Panc1 (cell line): ENCODE results near the gene PCCA. TPM values are rescaled to one million over a fixed set of nuclear protein-coding genes. Genes with fewer than 3 reads are reported as not detected.
"Not testable (repeated sequence)": the region's sequence is repeated elsewhere in the genome, so short reads cannot be mapped to it uniquely, and the experiment has no call there.

Experiments used
- ATAC-seq: fragments of 200-7000 bp; cut with Tn5 transposase; 2 replicates; pipeline ENCODE4 v1.9.1; 2020; ENCODE audit warnings: mild to moderate bottlenecking, moderate library complexity
- BruUV-seq: library from RNA; stranded (reverse); fragments of 400-500 nt; replicated peaks from 2 replicates; lab custom pipeline; 2021; lab: Mats Ljungman, UMichigan
- CTCF ChIA-PET: fragments of 300-600 bp; sonication (Branson Sonifier 250); formaldehyde crosslinking; loops from one replicate; lab custom pipeline; 2022; ENCODE audit warnings: antibody characterized with exemption; lab: Charles Lee
- POLR2A ChIA-PET: fragments of 300-600 bp; sonication (Branson Sonifier 250); formaldehyde crosslinking; loops from one replicate; lab custom pipeline; 2022; ENCODE audit warnings: antibody characterized with exemption; lab: Charles Lee
- DNase-seq: peaks from one replicate; pipeline ENCODE4 v3.0.0-alpha.2; 2010; ENCODE audit warnings: low read depth, low spot score
- H3K27ac ChIP-seq: 2 replicates; pipeline ENCODE4 v1.5.1; 2011; ENCODE audit warnings: mild to moderate bottlenecking, low read length, inconsistent platforms
- H3K27me3 ChIP-seq: fragments of 200-500 bp; sonication (Bioruptor generic); 2 replicates; pipeline ENCODE4 v1.6.0; 2014; ENCODE audit warnings: low read length, inconsistent platforms; ENCODE audit not compliant: control insufficient read depth, insufficient read depth
- H3K36me3 ChIP-seq: fragments of 200-500 bp; sonication (Bioruptor generic); 2 replicates; pipeline ENCODE4 v1.5.1; 2014; ENCODE audit warnings: inconsistent platforms, mild to moderate bottlenecking, low read length, moderate library complexity; ENCODE audit not compliant: control insufficient read depth, insufficient read depth
- H3K4me1 ChIP-seq: 2 replicates; pipeline ENCODE4 v1.5.1; 2011; ENCODE audit warnings: inconsistent platforms, mild to moderate bottlenecking, low read length, moderate library complexity; ENCODE audit not compliant: control insufficient read depth, insufficient read depth
- H3K4me3 ChIP-seq, 2 experiments: 2 replicates each; pipeline ENCODE4 v1.5.1; 2011 to 2012; ENCODE audit warnings: low read depth in 2 of 2, low read length in 2 of 2, mild to moderate bottlenecking in 2 of 2, inconsistent platforms in 1 of 2, moderate library complexity in 1 of 2
- H3K9me3 ChIP-seq: fragments of 200-500 bp; sonication (Bioruptor generic); 2 replicates; pipeline ENCODE4 v1.5.1; 2014; ENCODE audit warnings: low read depth, mild to moderate bottlenecking, inconsistent platforms, low read length, moderate library complexity; ENCODE audit not compliant: control insufficient read depth, insufficient read depth
- CTCF ChIP-seq: fragments of 450-650 bp; IDR thresholded peaks from 2 replicates; pipeline ENCODE4 v1.5.1; 2017; ENCODE audit warnings: mild to moderate bottlenecking
- POLR2AphosphoS5 ChIP-seq: IDR thresholded peaks from 2 replicates; pipeline ENCODE4 v1.6.1; 2012; ENCODE audit warnings: mild to moderate bottlenecking, low read depth, low read length, moderate library complexity
- REST ChIP-seq, 2 experiments: IDR thresholded peaks; 2 replicates each; pipeline ENCODE4 v1.6.1; 2011 to 2012; ENCODE audit warnings: low read depth in 2 of 2, control low read depth in 1 of 2, low read length in 1 of 2, mild to moderate bottlenecking in 1 of 2, moderate library complexity in 1 of 2; ENCODE audit not compliant: insufficient read depth in 1 of 2
- SIN3A ChIP-seq: IDR thresholded peaks from 2 replicates; pipeline ENCODE4 v1.6.1; 2012; ENCODE audit warnings: low read depth, mild to moderate bottlenecking, low read length, moderate library complexity, borderline replicate concordance; ENCODE audit not compliant: insufficient read depth
- TCF7L2 ChIP-seq: IDR thresholded peaks from 2 replicates; pipeline ENCODE4 v1.6.1; 2011; ENCODE audit warnings: mild to moderate bottlenecking, low read depth, low read length, inconsistent platforms
- in situ Hi-C: cut with HindIII; loops from 2 replicates; pipeline ENCODE4 v1.10.0; 2016; ENCODE audit warnings: low sequenced_read_pairs, low pct_unique_long_range_greater_than_20kb
- intact Hi-C: fragments of 100-400 bp; cut with micrococcal nuclease; formaldehyde crosslinking; loops from one replicate; pipeline ENCODE4 v1.10.0; 2022; ENCODE audit not compliant: unreplicated experiment
- total RNA-seq: library from RNA; stranded (reverse); gene quantifications from one replicate; pipeline ENCODE4 v1.2.1, GENCODE V29; 2021; ENCODE audit not compliant: unreplicated experiment

PCCA gene
- total RNA-seq, 1 experiment from 2014 or later, result 14.7 TPM

- H3K36me3 ChIP-seq, result no peaks in the 10 kb centered on the region
- H3K27ac ChIP-seq, result no peak overlapping the region
- no TSS peak for BruUV-seq
- no peaks in the 10 kb centered on the region for H3K4me1 ChIP-seq
- intact Hi-C loops (no loop called here), in situ Hi-C loops (no loop called here)
- ATAC-seq (no peak), DNase-seq (no peak)
- ChIA-PET POLR2A (no interaction called here), CTCF (no interaction called here)
- no peaks in the 10 kb centered on the region for H3K27me3 ChIP-seq
- TF ChIP-seq REST (IDR thresholded peaks at IDR 0.05; ENCODE audit: insufficient read depth in 1 of 2, low read depth in 2 of 2, low read length in 1 of 2) (no peak), POLR2AphosphoS5 (no peak), CTCF (no peak), SIN3A (no peak), TCF7L2 (no peak)
- H3K9me3 ChIP-seq, result no peaks in the 10 kb centered on the region
- H3K4me3 ChIP-seq, result no peak overlapping the region
Observed at GRCh38 chr13:100315522-100315921, 226.6 kb downstream of the PCCA start.

- in situ Hi-C loops, result not testable (repeated sequence)
Observed at GRCh38 chr13:100318473-100318872, 229.6 kb downstream of the PCCA start.

GRCh38 chr13:100323937-100324336, 235.0 kb downstream of the PCCA start:
- ChIA-PET CTCF (no interaction called here), POLR2A (no interaction called here)
- in situ Hi-C loops, result no loop called here
- DNase-seq (no peak), ATAC-seq (no peak)
- Histone ChIP-seq H3K4me3 (no peak overlapping the region), H3K4me1 (no peaks in the 10 kb centered on the region), H3K27ac (no peak overlapping the region), H3K9me3 (no peaks in the 10 kb centered on the region), H3K27me3 (no peaks in the 10 kb centered on the region), H3K36me3 (no peaks in the 10 kb centered on the region)
- TF ChIP-seq CTCF, result no peak
- no peak for TF ChIP-seq POLR2AphosphoS5
- TF ChIP-seq REST (IDR thresholded peaks at IDR 0.05; ENCODE audit: insufficient read depth in 1 of 2, low read depth in 2 of 2, low read length in 1 of 2), result no peak
- no peak for TF ChIP-seq SIN3A
- TF ChIP-seq TCF7L2, result no peak
- intact Hi-C loops, result no loop called here
- no TSS peak for BruUV-seq

More at GRCh38 chr13:100318473-100318872, 229.6 kb downstream of the PCCA start:
- intact Hi-C loops, POLR2A ChIA-PET, H3K27ac ChIP-seq, H3K4me3 ChIP-seq, H3K36me3 ChIP-seq, H3K4me1 ChIP-seq, CTCF ChIA-PET, H3K9me3 ChIP-seq, DNase-seq, ATAC-seq, H3K27me3 ChIP-seq, BruUV-seq: not testable (repeated sequence)
